Fibroblast of skin of back (primary cell): ENCODE measurements around the gene MAN1A1.
"Not testable (repeated sequence)": the region's sequence is repeated elsewhere in the genome, so short reads cannot be mapped to it uniquely, and the experiment has no call there.

ENCODE experiments used
- DNase-seq: peaks from one replicate; pipeline ENCODE4 v3.0.0-alpha.2; 2013

The MAN1A1 gene

GRCh38 chr6:119301429-119301828 lies 48.1 kb downstream of the MAN1A1 start:
- DNase-seq = no peak

DNA sequence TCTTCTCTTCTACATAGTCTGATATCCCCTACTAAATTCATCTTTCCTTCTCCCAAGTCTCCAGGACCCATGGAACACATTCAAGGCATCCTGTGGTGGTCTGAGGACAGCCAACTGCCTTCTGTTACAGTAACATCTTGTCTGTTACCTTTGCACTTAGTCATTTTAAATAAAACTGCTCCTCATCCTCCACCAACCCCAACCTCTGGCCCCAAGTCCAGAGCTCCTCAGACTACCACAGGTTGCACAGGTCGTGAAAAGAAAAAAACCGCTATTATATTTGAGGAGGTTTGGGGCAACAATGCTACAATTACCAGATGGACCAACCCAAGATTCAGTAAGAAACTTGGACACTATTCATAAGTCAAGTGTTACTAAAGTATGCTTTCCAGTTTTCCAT lies 49.9 kb downstream of the MAN1A1 start:
- DNase-seq = no peak

- DNase-seq = no peak
Measured at GRCh38 chr6:119297049-119297448, 52.5 kb downstream of the MAN1A1 start.

DNA sequence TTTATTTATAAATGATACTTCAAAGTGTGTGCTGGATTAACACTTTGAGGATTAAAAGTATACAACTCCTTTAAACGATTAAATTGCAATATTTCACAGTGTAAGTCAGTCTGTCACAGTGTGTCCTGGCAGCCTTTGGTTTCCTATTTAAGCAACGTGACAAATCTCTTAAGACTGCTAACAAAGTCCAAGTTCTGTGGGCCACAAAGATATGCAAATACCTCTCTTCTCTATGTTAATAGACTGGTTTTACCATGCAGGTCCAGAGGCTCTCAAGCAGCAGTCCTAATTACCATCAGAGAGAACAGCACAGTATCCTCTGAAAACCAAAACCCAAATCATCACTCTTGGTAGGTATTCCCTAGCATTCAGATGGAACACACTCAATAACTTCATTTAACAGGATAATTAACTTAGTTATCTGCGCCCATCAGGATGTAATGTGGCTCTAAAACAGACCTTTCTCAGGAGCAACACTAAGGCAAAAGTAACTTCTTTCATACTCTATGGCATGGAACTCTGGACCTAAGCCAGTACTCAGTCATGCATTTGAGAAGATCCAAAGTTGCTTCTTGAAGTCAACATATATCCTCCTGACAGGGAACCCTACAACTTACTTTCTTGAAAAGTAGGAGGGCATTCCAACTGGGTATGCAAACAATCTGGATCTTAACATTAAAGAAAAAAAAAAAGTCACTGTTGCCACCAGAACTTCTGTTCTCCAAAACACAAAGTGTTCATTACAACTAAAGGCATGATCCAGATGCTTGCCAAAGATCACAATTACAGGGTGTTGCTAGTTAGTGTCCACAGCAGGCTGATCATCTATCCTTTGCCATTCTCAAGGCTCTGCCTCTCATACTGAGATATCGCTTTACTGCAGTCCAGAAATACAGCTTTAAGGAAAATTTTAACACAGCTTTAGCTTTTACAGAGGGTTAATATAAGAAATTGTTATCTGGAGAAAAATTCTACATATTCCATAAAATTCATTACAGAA lies 53.2 kb downstream of the MAN1A1 start:
- no peak for DNase-seq

DNA sequence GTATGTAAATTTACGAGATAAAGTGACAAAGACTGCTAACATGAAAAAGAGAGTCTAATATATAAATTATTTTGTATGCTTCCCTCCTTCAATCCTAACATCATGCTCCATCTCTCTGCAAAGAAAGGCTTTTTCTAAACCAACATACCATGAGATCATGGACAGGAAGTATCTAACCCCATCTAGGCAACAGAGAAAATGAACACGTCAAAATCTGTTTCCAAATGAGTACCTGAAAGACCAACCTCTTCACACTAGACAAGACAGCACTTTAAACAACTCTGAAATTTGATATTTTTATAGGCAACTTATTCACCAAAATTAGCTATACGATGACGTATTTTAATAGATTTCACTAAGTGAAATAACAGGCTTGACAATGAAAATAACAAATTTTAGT lies 54.6 kb downstream of the MAN1A1 start:
- no peak for DNase-seq

DNA sequence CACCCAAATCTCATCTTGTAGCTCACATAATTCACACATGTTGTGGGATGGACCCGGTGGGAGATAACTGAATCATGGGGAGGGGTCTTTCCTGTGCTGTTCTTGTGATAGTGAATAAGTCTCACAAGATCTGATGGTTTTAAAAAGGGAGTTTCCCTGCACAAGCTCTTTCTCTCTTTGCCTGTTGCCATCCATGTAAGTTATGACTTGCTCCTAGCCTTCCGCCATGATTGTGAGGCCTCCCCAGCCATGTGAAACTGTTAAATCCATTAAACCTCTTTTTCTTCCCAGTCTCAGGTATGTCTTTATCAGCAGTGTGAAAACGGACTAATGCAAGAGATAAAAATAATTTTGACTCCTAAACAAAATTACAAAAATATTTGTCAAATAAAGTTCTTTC lies 58.5 kb downstream of the MAN1A1 start:
- not testable (repeated sequence) for DNase-seq

- no peak for DNase-seq
Measured at GRCh38 chr6:119290306-119290705, 59.3 kb downstream of the MAN1A1 start.

DNA sequence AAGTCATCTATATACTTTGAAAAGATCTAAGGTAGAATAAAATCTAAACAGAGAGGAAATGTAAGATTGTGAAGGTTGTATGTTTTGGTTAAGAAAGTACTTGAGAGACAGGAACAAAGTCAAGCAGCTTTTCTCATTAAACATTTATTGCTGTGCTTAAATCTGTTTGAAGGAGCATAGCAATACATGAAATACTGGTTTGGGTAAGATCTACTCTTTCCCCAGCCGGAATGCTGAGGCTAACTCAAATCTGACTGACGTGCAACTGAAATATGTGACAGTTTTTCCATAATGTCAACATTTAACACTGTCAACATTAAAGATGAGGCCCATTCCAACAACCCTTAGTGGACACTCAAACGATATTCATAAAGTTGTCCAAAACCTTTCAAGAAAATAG lies 59.9 kb downstream of the MAN1A1 start:
- no peak for DNase-seq

GRCh38 chr6:119285908-119286625 lies 63.5 kb downstream of the MAN1A1 start:
- no peak for DNase-seq

DNA sequence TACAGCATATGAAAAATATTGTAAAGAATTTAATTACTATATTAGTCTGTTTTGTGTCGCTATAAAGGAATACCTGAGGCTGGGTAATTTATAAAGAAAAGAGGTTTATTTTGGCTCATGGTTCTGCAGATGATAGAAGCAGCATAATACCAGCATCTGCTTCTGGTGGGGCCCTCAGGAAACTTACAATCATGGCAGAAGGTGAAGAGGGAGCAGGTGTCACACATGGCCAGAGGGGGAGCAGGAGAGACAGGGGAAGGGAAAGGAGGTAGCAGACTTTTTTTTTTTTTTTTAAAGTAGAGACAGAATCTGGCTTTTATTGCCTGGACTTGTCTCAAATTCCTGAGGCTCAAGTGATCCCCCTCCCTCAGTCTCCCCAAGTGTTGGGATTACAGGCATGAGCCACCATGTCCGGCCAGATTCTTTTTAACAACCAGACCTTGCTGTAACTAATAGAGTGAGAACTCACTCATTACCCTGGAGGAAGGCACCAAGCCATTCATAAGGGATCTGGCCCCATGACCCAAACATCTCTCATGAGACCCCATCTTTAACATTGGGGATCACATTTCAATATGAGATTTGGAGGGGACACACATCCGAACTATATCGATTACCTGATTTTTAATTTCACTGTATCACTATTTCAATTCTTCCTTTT lies 64.6 kb downstream of the MAN1A1 start:
- no peak for DNase-seq

- no peak for DNase-seq
Measured at GRCh38 chr6:119283979-119284545, 65.5 kb downstream of the MAN1A1 start.

DNA sequence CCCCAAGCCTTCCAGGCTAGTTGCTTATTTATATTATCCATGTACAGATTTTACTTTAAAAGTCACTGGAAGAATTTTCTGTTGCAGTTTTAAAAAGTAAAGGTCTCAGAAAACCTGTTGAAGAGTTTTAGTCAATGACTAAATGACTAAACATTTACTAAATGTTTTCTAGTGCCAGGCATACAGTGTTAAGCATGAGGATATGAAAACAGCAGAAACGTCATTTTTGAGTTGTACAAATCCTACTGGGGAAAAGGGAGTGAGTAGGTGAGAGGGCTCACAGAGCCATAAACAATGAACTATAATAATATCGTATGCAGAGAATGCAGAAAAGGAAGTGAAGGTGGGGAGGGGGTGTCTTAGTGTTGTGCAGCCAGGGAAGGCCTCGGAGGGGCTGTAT lies 66.3 kb downstream of the MAN1A1 start:
- DNase-seq = no peak

DNA sequence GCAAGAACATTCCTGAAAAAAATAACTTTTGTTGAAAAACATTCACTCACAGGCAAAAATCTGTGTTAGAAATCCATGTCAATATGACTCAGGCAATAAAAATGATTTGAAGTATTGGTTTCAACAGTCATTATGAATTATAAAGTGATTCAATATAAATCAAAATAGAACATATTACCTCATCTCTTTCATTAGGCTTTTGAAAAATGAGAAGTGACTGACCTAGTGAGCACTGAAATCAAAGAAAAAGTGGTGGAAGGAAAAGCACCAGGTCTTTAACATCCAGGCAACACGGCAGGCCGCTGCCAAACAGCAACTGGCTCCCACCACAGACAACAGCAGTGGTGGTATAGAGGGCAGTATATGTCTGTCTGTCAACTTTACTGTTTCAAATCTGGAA lies 68.9 kb downstream of the MAN1A1 start:
- peak; percentile 68 for DNase-seq

GRCh38 chr6:119280080-119280479 lies 69.5 kb downstream of the MAN1A1 start:
- no peak for DNase-seq

DNA sequence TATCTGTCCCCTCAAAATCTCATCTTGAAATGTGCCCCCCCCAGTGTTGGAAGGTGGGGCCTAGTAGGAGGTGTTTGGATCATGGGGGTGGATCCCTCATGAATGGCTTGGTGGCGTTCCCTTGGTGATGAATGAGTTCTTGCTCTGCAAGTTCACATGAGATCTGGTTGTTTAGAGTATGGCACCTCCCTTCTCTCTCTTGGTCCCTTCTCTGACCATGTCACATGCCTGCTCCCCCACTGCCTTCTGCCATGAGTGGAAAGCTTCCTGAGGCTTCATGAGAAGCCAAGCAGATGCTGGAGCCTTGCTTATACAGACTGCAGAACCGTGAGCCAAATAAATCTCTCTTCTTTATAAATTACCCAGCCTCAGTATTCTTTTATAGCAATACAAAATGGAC lies 70.9 kb downstream of the MAN1A1 start:
- DNase-seq = no peak

- DNase-seq = peak; percentile 51
Measured at GRCh38 chr6:119277052-119277451, 72.5 kb downstream of the MAN1A1 start.

DNA sequence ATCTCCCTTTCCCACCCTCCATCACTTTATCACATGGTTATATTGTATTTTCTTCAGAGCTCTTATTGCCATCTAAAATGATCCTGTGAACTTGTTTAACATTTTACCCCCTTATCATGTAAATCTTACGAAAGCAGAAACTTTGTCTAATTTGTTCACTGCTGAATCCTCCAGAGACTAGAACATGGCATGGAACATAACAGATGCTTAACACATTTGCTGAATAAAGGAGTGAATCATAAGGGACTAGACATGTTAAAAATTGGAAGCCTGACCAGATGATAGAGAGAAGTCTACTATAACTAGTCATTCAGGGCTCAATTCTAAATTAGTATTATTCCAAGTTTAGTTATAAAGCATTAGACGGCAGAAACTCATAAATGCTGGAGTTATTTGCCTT lies 73.3 kb downstream of the MAN1A1 start:
- peak; percentile 23 for DNase-seq

DNA sequence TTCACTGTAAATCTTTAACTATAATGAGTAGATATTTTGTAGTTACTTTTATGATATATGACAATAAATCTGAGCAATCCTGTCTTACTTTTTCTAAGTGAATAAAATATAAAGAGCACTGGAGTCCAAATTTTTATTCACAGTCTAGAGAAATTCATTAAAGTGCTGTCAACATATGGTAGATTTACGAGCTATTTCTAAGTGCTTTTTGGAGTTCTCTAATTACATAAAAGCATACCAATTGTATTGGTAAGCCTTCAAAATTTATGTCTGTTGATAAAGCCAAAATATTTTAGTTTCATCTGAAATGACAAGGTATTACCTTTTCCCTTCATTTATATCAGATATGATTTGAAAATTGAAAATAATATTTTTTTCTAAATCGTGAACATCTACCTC lies 75.4 kb downstream of the MAN1A1 start:
- DNase-seq = no peak

GRCh38 chr6:119273272-119274196 lies 76.0 kb downstream of the MAN1A1 start:
- peak; percentile 43 for DNase-seq

DNA sequence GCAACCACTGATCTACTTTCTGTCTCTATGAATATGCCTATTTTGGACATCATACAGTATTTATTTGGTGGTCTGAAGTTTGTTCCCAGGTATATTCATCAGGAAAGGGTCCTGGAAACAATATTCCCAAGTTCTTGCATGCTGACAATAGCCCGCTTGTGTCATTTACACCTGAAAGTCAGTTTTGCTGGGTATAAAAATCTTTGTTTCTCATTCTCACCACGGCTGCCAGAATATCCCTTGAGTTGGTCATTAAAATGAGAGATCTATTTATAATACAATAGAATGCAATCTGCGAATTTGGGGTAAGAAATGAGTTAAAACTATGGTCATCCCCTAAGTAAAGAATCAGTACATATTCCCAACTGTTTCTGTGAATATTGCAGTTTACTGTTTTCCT lies 79.0 kb downstream of the MAN1A1 start:
- no peak for DNase-seq

GRCh38 chr6:119269266-119270103 lies 80.1 kb downstream of the MAN1A1 start:
- no peak for DNase-seq
